GM18526 (cell line): ENCODE data around the gene OPN1MW3.

Experiments used
- POLR2A ChIP-seq: IDR thresholded peaks from 3 replicates; pipeline ENCODE4 v1.6.1; 2011; ENCODE audit not compliant: insufficient read length; ENCODE audit errors: extremely low read depth

Gene OPN1MW3

GRCh38 chrX:154310616-154311536 lies 53.5 kb downstream of the OPN1MW3 start:
- TF ChIP-seq POLR2A, result no peak

- no peak for TF ChIP-seq POLR2A
Measured at GRCh38 chrX:154312116-154312515, 54.7 kb downstream of the OPN1MW3 start.

- no peak for TF ChIP-seq POLR2A
Measured at GRCh38 chrX:154313147-154313546, 55.8 kb downstream of the OPN1MW3 start.

GRCh38 chrX:154315416-154315815 lies 58.0 kb downstream of the OPN1MW3 start:
- TF ChIP-seq POLR2A, result no peak

- no peak for TF ChIP-seq POLR2A
Measured at GRCh38 chrX:154317391-154317995, 60.1 kb downstream of the OPN1MW3 start.

- no peak for TF ChIP-seq POLR2A
Measured at GRCh38 chrX:154320406-154320805, 63.0 kb downstream of the OPN1MW3 start.
